Thyroid gland (tissue), 4 donors: Measurements from ENCODE around the gene POLE4. TPM values are rescaled to one million over a fixed set of nuclear protein-coding genes. Genes with fewer than 3 reads are reported as not detected.

Experiments used
- DNase-seq, 2 donors: peaks; one replicate each; pipeline ENCODE4 v3.0.0-alpha.2; 2019
- H3K27ac ChIP-seq, 3 donors: fragments of 200-600 bp; sonication (generic); 1 replicate in 2 of 3; 2 replicates in 1 of 3; pipeline ENCODE4 v1.5.1; 2016 to 2019; ENCODE audit warnings: mild to moderate bottlenecking in 1 of 3, moderate library complexity in 1 of 3
- H3K27me3 ChIP-seq: fragments of 200-600 bp; sonication (generic); one replicate; pipeline ENCODE4 v1.5.1; 2019
- H3K36me3 ChIP-seq, 2 donors: fragments of 200-600 bp; sonication (generic); one replicate each; pipeline ENCODE4 v1.5.1; 2016 to 2019
- H3K4me1 ChIP-seq, 2 donors: fragments of 200-600 bp; sonication (generic); one replicate each; pipeline ENCODE4 v1.5.1; 2017 to 2019
- H3K4me3 ChIP-seq, 3 donors: fragments of 200-600 bp; sonication (generic); replicated peaks in 1 of 3; 1 replicate in 2 of 3; 2 replicates in 1 of 3; pipeline ENCODE4 v1.5.1; 2016; ENCODE audit warnings: mild to moderate bottlenecking in 1 of 3
- H3K9me3 ChIP-seq: fragments of 200-600 bp; sonication (generic); one replicate; pipeline ENCODE4 v1.5.1; 2017
- CTCF ChIP-seq, 6 experiments: fragments of 200-600 bp in 3 of 6; fragments of 450-650 bp in 3 of 6; sonication (generic) in 3 of 6; IDR thresholded peaks; one replicate each; pipeline ENCODE4 v1.5.1; 2016 to 2019; ENCODE audit warnings: antibody characterized with exemption in 6 of 6, mild to moderate bottlenecking in 2 of 6, inconsistent platforms in 1 of 6, moderate library complexity in 1 of 6
- POLR2A ChIP-seq, 2 donors: fragments of 450-650 bp; IDR thresholded peaks; one replicate each; pipeline ENCODE4 v1.6.1; 2017; ENCODE audit warnings: antibody characterized with exemption in 2 of 2, mild to moderate bottlenecking in 2 of 2, moderate library complexity in 1 of 2
- WGBS, 2 donors: methylation state at CpG; one replicate each; pipeline ENCODE4 v1.1.5; 2017; 5-methylcytosine and 5-hydroxymethylcytosine counted together
- intact Hi-C: fragments of 100-400 bp; cut with DNase I; formaldehyde crosslinking; loops from one replicate; pipeline ENCODE4 v1.15.1; 2023
- total RNA-seq, 4 donors: library from RNA; depleted of rRNA; stranded (reverse); fragments of >200 nt; gene quantifications; one replicate each; pipeline ENCODE4 v1.2.3, GENCODE V29; 2016

The POLE4 gene
- total RNA-seq, 4 donors from 2014 or later = 18.1 to 37.6 (median 26.6) TPM

- Histone ChIP-seq H3K4me3 (no peak overlapping the region), H3K36me3 (no peaks in the 10 kb centered on the region), H3K4me1 (no peaks in the 10 kb centered on the region), H3K27ac (no peak overlapping the region), H3K27me3 (no peaks in the 10 kb centered on the region), H3K9me3 (no peaks in the 10 kb centered on the region)
- intact Hi-C loops = no loop called here
- 87 to 93% methylated on average over 7 of the region's 7 CpGs for WGBS, 2 donors
- TF ChIP-seq CTCF (IDR thresholded peaks at IDR 0.05) (no peak), POLR2A (IDR thresholded peaks at IDR 0.05) (no peak)
- no peak for DNase-seq
These were observed 16.6 kb downstream of the POLE4 start for GRCh38 chr2:74975016-74975415.

- no peak overlapping the region for H3K4me3 ChIP-seq
- no peak for TF ChIP-seq CTCF (IDR thresholded peaks at IDR 0.05)
- TF ChIP-seq POLR2A (IDR thresholded peaks at IDR 0.05) = no peak
- no peak for DNase-seq
- no peaks in the 10 kb centered on the region for H3K27me3 ChIP-seq
- H3K9me3 ChIP-seq = no peaks in the 10 kb centered on the region
- H3K4me1 ChIP-seq = no peaks in the 10 kb centered on the region
- no peak overlapping the region for H3K27ac ChIP-seq
- intact Hi-C loops = no loop called here
- no peaks in the 10 kb centered on the region for H3K36me3 ChIP-seq
These were observed 21.4 kb downstream of the POLE4 start for GRCh38 chr2:74979844-74980243.

GRCh38 chr2:74982577-74982976 lies 24.1 kb downstream of the POLE4 start:
- Histone ChIP-seq H3K9me3 (no peaks in the 10 kb centered on the region), H3K36me3 (no peaks in the 10 kb centered on the region), H3K4me1 (no peaks in the 10 kb centered on the region), H3K27me3 (no peaks in the 10 kb centered on the region), H3K4me3 (no peak overlapping the region), H3K27ac (no peak overlapping the region)
- 67 to 74% methylated on average over 3 of the region's 3 CpGs for WGBS, 2 donors
- intact Hi-C loops = no loop called here
- DNase-seq = no peak
- no peak for TF ChIP-seq CTCF (IDR thresholded peaks at IDR 0.05)
- TF ChIP-seq POLR2A (IDR thresholded peaks at IDR 0.05) = no peak

GRCh38 chr2:74983631-74984392 lies 25.4 kb downstream of the POLE4 start:
- WGBS, 2 donors = 94 to 96% methylated on average over 5 of the region's 5 CpGs
- intact Hi-C loops = no loop called here
- TF ChIP-seq CTCF (IDR thresholded peaks at IDR 0.05) (no peak), POLR2A (IDR thresholded peaks at IDR 0.05) (no peak)
- no peak overlapping the region for H3K27ac ChIP-seq
- H3K27me3 ChIP-seq = no peaks in the 10 kb centered on the region
- H3K36me3 ChIP-seq = no peaks in the 10 kb centered on the region
- no peak overlapping the region for H3K4me3 ChIP-seq
- DNase-seq = no peak
- H3K9me3 ChIP-seq = no peaks in the 10 kb centered on the region
- H3K4me1 ChIP-seq = no peaks in the 10 kb centered on the region

GRCh38 chr2:74984947-74985637 lies 26.6 kb downstream of the POLE4 start:
- Histone ChIP-seq H3K4me3 (no peak overlapping the region), H3K9me3 (no peaks in the 10 kb centered on the region), H3K27me3 (no peaks in the 10 kb centered on the region), H3K4me1 (no peaks in the 10 kb centered on the region), H3K27ac (no peak overlapping the region), H3K36me3 (no peaks in the 10 kb centered on the region)
- TF ChIP-seq CTCF (IDR thresholded peaks at IDR 0.05) = no peak
- TF ChIP-seq POLR2A (IDR thresholded peaks at IDR 0.05) = no peak
- intact Hi-C loops = no loop called here
- WGBS, 2 donors = 93% methylated on average over 3 of the region's 3 CpGs
- no peak for DNase-seq
